NCI-H1930 (cell line): ENCODE measurements around the gene RPS5.
"Not testable (repeated sequence)": the region's sequence is repeated elsewhere in the genome, so short reads cannot be mapped to it uniquely, and the experiment has no call there.

Source experiments
- DNase-seq, 2 experiments: peaks; one replicate each; lab custom pipeline; 2025; lab: John Stamatoyannopoulos, UW

RPS5 gene

GRCh38 chr19:58406818-58407657, 20.0 kb downstream of the RPS5 start:
- no peak for DNase-seq

- no peak for DNase-seq
These were observed 20.6 kb downstream of the RPS5 start for GRCh38 chr19:58407658-58408151.

GRCh38 chr19:58408152-58409009, 21.3 kb downstream of the RPS5 start, which contains the start of gene ZNF584:
TSS of gene ZNF584 (plus strand) at chr19:58408649. CDS start at chr19:58409148, 499 bp downstream.
- DNase-seq: peak; percentile 98 to 99

- DNase-seq: peak; percentile 27 to 47
These were observed 22.1 kb downstream of the RPS5 start for GRCh38 chr19:58409010-58409790.

- no peak for DNase-seq
These were observed 29.5 kb downstream of the RPS5 start for GRCh38 chr19:58416604-58417003.

GRCh38 chr19:58417071-58417470, 30.0 kb downstream of the RPS5 start:
- no peak for DNase-seq

GRCh38 chr19:58428617-58429016, 41.5 kb downstream of the RPS5 start:
- DNase-seq: no peak

GRCh38 chr19:58429745-58430144, 42.7 kb downstream of the RPS5 start:
- DNase-seq: no peak

GRCh38 chr19:58434217-58434616, 47.1 kb downstream of the RPS5 start:
- no peak for DNase-seq

- peak; percentile 100 for DNase-seq
These were observed 52.8 kb downstream of the RPS5 start, which contains the start of gene ZNF132 for GRCh38 chr19:58439576-58440554. TSS of gene ZNF132 (minus strand) at chr19:58440153. CDS start at chr19:58439821, 332 bp downstream.

GRCh38 chr19:58440556-58440955, 53.5 kb downstream of the RPS5 start:
- no peak for DNase-seq

- DNase-seq: not testable (repeated sequence)
These were observed 55.9 kb downstream of the RPS5 start for GRCh38 chr19:58442986-58443385.
